ENCODE results near the gene AARS2.

Gene AARS2

GRCh38 chr6:44261581-44261980 is 51.6 kb downstream of the AARS2 start:
- DNase-seq = no peak

DNA sequence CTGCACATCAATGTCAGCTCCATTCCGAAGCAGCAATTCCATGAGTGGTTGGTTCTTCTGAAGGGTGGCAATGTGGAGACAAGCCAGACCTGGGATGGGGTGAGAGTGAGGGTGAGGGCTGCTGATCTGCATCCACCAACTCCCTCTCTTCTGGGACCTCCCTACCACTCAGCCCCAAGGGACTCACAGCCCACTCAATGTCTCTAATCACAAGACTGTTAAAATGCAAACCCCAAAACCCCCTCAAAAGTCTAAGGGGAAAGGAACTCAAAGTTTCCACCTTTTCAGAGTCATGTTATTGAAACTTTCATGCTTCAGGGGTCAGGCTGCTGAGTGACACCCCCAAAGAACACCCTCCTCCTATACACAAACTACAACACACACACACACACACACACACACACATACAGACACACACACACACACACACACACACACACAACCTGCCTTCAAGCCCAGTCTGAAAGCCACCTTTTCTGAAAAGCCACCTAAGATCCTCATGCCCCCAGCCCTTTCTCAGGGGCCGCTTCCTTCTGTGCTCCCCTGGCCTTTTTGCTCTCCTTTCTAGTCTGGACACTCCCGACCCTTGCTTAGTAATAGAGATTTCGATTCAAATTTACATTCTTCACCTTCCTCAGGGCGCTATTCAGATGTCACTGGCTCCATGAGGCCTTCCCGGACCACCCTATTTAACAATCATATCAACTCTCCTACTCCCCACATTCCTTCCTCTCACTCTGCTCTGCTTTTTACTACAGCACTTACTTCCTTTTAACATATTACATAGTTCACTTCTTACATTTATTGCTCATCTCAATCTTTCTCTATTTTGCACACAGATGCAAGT is 52.5 kb downstream of the AARS2 start:
- DNase-seq = no peak

DNA sequence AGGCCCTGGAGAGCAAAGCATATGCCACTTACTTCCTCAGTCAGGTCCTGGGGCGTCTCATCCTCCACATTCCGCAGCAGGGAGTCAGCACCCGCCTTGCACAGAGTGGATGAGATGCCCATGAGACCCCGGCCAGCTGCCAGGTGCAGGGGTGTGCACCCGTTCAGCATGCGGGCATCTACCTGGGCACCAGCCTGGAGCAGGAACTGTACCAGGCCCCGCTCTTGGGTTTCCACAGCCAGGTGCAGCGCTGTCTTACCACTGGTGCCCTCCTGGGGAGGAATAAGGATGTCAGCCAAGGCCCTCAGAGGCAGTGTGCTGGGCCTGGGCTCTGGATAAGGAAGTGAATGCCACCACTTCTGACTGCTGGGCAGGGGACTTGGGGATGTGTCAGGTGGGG is 53.1 kb downstream of the AARS2 start:
- no peak for DNase-seq

DNA sequence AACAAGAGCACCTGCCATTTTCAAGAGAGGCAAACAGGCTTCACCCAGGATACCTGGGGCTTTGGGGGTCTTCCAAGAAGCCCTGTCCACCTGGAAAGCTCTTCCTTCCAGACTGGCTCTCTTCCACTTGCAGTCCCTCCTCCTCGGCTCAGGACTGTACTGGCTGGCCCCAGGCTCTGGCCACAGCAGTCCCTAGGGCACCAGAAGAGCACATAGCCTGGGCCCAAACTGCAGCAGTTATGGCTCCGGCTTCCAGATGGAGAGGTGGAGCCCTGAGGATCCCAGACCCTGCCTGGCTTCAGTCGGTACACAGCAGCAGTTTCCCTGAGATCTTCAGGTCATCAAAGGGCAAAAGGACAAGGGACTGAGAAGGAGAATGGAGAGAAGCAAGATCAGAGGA is 54.2 kb downstream of the AARS2 start:
- DNase-seq = no peak

GRCh38 chr6:44258325-44258863 is 54.8 kb downstream of the AARS2 start:
- no peak for DNase-seq

DNA sequence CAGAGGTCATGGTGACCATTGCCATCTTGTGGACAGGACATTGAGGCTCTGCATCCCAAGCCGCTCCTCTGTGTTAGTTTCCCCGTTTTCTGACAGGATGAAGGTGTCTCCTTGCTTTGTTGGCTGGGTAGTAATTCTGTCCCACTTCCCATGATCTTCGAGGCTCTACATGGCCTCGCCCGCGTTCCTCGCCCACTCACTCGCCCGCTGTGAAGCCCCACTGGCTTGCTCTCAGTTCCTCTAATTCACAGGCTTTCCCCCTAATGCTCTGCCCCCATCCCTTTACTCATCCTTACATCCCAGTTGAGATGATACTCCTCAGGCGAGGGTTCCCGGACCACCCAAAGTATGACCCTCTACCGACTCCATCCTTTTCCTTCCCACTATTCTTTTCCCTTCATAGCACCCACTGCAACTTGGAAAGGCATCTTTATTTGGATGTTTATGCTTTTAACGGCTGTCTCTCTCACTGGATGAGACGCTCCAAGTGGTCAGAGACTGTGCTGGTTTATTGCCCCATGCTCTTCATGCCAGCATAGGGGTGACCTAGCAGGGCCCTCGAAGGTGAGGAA is 55.3 kb downstream of the AARS2 start:
- no peak for DNase-seq

- peak; percentile 54 for DNase-seq
Observed at GRCh38 chr6:44257025-44257752, 56.0 kb downstream of the AARS2 start, which contains the start of gene SLC35B2. Gene SLC35B2 (minus strand): TSS chr6:44257528. CDS start chr6:44257410, 118 bp downstream.

- DNase-seq = no peak
Observed at GRCh38 chr6:44256775-44257024, 56.4 kb downstream of the AARS2 start.

GRCh38 chr6:44255871-44256774 is 57.0 kb downstream of the AARS2 start:
- DNase-seq = no peak

- no peak for DNase-seq
Observed at GRCh38 chr6:44255105-44255808, 57.9 kb downstream of the AARS2 start.

GRCh38 chr6:44254191-44255104 is 58.7 kb downstream of the AARS2 start:
- no peak for DNase-seq

DNA sequence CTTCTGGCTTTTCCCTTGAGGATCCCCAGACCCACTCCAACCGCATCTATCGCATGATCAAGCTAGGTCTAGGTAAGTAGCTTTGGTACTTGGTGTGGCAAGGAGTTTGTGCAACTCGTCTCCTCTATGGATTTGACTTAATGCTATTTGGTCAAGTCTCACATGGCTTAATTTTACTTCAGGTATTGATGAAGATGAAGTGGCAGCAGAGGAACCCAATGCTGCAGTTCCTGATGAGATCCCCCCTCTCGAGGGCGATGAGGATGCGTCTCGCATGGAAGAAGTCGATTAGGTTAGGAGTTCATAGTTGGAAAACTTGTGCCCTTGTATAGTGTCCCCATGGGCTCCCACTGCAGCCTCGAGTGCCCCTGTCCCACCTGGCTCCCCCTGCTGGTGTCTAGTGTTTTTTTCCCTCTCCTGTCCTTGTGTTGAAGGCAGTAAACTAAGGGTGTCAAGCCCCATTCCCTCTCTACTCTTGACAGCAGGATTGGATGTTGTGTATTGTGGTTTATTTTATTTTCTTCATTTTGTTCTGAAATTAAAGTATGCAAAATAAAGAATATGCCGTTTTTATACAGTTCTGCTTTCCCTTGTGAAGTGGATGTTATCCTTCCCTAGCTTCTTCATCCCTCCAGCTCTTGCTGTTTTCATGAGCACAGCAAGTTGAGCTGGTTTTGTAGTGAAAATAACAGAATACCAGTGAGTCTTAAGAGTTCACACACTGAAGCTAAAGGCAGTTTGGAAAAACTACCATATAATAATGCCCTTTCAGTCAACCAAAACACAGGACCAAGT is 59.6 kb downstream of the AARS2 start:
- no peak for DNase-seq

DNA sequence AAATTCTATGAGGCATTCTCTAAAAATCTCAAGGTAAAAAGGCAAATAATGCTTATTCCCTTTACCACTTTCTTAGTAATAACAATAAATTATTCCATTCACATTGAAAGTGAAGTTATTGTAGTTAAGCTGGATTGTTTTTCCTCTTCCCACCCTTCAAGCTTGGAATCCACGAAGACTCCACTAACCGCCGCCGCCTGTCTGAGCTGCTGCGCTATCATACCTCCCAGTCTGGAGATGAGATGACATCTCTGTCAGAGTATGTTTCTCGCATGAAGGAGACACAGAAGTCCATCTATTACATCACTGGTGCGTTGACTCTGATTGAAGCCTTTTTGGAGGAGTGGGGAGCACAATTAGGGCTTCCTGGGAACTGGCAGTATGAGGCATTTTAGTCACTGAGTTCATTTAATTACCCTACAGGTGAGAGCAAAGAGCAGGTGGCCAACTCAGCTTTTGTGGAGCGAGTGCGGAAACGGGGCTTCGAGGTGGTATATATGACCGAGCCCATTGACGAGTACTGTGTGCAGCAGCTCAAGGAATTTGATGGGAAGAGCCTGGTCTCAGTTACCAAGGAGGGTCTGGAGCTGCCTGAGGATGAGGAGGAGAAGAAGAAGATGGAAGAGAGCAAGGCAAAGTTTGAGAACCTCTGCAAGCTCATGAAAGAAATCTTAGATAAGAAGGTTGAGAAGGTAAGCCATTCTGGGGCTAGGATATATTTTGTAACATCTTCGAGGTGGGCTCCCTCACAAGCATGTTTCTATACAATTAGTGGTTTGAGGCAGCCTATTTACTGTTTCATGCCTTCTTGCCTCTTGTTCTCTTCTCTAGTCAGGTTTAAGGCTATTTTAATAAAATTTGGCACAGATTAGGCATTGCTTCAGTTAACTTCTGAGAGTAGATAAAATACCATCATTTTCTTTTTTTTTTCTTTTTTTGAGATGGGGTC is 61.3 kb downstream of the AARS2 start:
- DNase-seq = no peak

DNA sequence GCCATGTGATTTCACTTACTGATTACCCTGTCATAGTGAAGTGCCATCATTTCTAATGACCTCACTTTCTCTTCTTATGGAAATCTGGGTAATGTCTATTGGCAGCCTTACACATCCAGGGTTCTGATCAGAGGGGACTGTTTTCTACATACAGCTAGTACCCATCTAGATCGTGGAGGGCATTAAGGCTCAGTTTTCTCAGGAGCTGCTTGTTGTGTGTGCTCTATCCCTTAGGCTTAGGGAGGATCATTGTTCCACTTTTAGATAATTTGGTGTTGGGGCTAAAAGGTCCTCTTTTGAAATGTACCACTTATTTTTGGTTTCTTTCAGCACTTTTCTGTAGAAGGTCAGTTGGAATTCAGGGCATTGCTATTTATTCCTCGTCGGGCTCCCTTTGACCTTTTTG is 62.4 kb downstream of the AARS2 start:
- DNase-seq = no peak

GRCh38 chr6:44250067-44250717 is 63.0 kb downstream of the AARS2 start:
- DNase-seq = no peak
